ENCODE measurements around the gene SOCS6.
A peak's percentile ranks its signal among the peaks of the same experiment; 100 is the strongest.
"Not testable (repeated sequence)": the region's sequence is repeated elsewhere in the genome, so short reads cannot be mapped to it uniquely, and the experiment has no call there.

SOCS6 gene

GRCh38 chr18:70288851-70289328 lies at the start of gene SOCS6:
TSS of gene SOCS6 (plus strand) at chr18:70289045. CDS start at chr18:70324669, 35,624 bp downstream.
- DNase-seq (ENCODE audit: low read depth in 3 of 3) = peak in 1 of 3 donors; percentile 25

- no peak for DNase-seq (ENCODE audit: low read depth in 3 of 3)
Observed at GRCh38 chr18:70243131-70243929, 45.5 kb upstream of the SOCS6 start.

- no peak for DNase-seq (ENCODE audit: low read depth in 3 of 3)
Observed at GRCh38 chr18:70246061-70246466, 42.8 kb upstream of the SOCS6 start.

- DNase-seq (ENCODE audit: low read depth in 3 of 3) = no peak
Observed at GRCh38 chr18:70249118-70249517, 39.7 kb upstream of the SOCS6 start.

GRCh38 chr18:70249861-70250260 lies 39.0 kb upstream of the SOCS6 start:
- DNase-seq (ENCODE audit: low read depth in 3 of 3) = not testable (repeated sequence)

- DNase-seq (ENCODE audit: low read depth in 3 of 3) = no peak
Observed at GRCh38 chr18:70250781-70251180, 38.1 kb upstream of the SOCS6 start.

GRCh38 chr18:70256184-70256583 lies 32.7 kb upstream of the SOCS6 start:
- DNase-seq (ENCODE audit: low read depth in 3 of 3) = no peak

- DNase-seq (ENCODE audit: low read depth in 3 of 3) = no peak
Observed at GRCh38 chr18:70256994-70257393, 31.9 kb upstream of the SOCS6 start.

GRCh38 chr18:70258243-70258642 lies 30.6 kb upstream of the SOCS6 start:
- DNase-seq (ENCODE audit: low read depth in 3 of 3) = no peak

- DNase-seq (ENCODE audit: low read depth in 3 of 3) = no peak
Observed at GRCh38 chr18:70260683-70261082, 28.2 kb upstream of the SOCS6 start.

GRCh38 chr18:70261141-70261788 lies 27.6 kb upstream of the SOCS6 start:
- DNase-seq (ENCODE audit: low read depth in 3 of 3) = no peak

GRCh38 chr18:70263336-70263735 lies 25.5 kb upstream of the SOCS6 start:
- DNase-seq (ENCODE audit: low read depth in 3 of 3) = no peak

GRCh38 chr18:70271742-70272141 lies 17.1 kb upstream of the SOCS6 start:
- DNase-seq (ENCODE audit: low read depth in 3 of 3) = no peak

- no peak for DNase-seq (ENCODE audit: low read depth in 3 of 3)
Observed at GRCh38 chr18:70273021-70273420, 15.8 kb upstream of the SOCS6 start.

- DNase-seq (ENCODE audit: low read depth in 3 of 3) = no peak
Observed at GRCh38 chr18:70276416-70277191, 12.2 kb upstream of the SOCS6 start.

- DNase-seq (ENCODE audit: low read depth in 3 of 3) = no peak
Observed at GRCh38 chr18:70279470-70279869, 9.4 kb upstream of the SOCS6 start.

GRCh38 chr18:70280007-70280925 lies 8.6 kb upstream of the SOCS6 start:
- no peak for DNase-seq (ENCODE audit: low read depth in 3 of 3)

GRCh38 chr18:70284976-70285620 lies 3.7 kb upstream of the SOCS6 start:
- no peak for DNase-seq (ENCODE audit: low read depth in 3 of 3)

GRCh38 chr18:70287731-70288130 lies 1.1 kb upstream of the SOCS6 start:
- no peak for DNase-seq (ENCODE audit: low read depth in 3 of 3)

- no peak for DNase-seq (ENCODE audit: low read depth in 3 of 3)
Observed at GRCh38 chr18:70288171-70288850, 534 bp upstream of the SOCS6 start.
